Uterus (tissue), 2 donors: ENCODE results near the gene MSRB1.

Source experiments
- CTCF ChIP-seq, 4 experiments: fragments of 200-600 bp in 2 of 4; fragments of 450-650 bp in 2 of 4; sonication (generic) in 2 of 4; IDR thresholded peaks; one replicate each; pipeline ENCODE4 v1.5.1; 2016 to 2019; ENCODE audit warnings: antibody characterized with exemption in 4 of 4, mild to moderate bottlenecking in 2 of 4, moderate library complexity in 1 of 4
- POLR2A ChIP-seq, 2 donors: fragments of 450-650 bp; IDR thresholded peaks; one replicate each; pipeline ENCODE4 v1.6.1; 2016; ENCODE audit warnings: antibody characterized with exemption in 2 of 2, mild to moderate bottlenecking in 1 of 2, moderate library complexity in 1 of 2

- TF ChIP-seq CTCF (IDR thresholded peaks at IDR 0.05), result no peak
- no peak for TF ChIP-seq POLR2A (IDR thresholded peaks at IDR 0.05)
Measured at GRCh38 chr16:1984347-1985225, 41.6 kb upstream of the MSRB1 start.
